ENCODE data around the gene TK1. TPM values are rescaled to one million over a fixed set of nuclear protein-coding genes. Genes with fewer than 3 reads are reported as not detected.

TK1 gene
- polyA plus RNA-seq, 1 of the 3 experiments (the other 2 are of a cell fraction), result 112 TPM

DNA sequence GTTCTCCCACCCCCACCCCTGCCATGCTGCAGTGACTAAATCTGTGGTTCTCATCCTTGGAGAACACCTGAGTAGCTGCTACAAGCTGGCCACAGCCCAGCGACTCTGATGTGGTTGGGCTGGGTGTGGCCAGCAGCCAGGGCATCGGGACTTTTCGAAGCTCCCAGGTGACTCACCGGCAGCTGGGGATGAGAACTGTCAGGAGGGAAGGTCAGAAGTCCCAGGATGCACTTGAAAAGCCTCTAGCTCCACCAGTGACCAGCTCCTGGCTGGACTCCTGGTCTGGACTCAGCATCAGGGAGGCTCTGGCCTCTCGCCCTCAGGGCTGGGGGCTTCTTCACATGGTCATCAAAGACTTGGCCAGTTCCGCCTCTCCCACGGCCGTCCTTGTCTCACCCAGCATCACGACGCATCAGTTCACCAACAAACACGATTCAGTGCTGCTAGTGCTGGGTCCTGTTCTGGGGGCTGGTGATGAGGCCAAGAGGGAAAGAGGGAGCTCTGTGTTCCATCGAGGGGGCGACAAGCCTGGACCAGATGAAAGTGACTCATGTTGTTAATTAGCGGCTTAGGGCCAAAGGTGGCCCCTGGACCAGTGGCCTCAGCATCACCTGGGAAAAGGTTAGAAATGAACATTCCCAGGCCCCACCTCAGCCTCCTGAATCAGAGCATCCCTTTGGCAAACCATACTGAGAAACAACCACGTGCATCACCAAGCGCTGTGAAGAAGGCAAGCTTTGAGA, 44.6 kb downstream of the TK1 start:
- ChIA-PET CTCF (interaction anchor here (0.6 to 1.8 kb wide), 6 partner anchors 30 to 123 kb away, joined by 3 to 10 read pairs (median 4); partner anchors contain the start of gene BIRC5), POLR2A (no interaction called here)
- no peaks in the 10 kb centered on the region for H3K79me2 ChIP-seq (ENCODE audit: insufficient read depth)
- no peaks in the 10 kb centered on the region for H3K27me3 ChIP-seq (ENCODE audit: insufficient read depth)
- no peak overlapping the region for H3K4me3 ChIP-seq (ENCODE audit: low read depth in 2 of 2, low read length in 1 of 2)
- no peak for DNase-seq
- peaks cover 4 to 19% of the 10 kb centered on the region in 2 experiments; a peak in 2 of 4 replicates for H3K4me1 ChIP-seq (ENCODE audit: control insufficient read depth in 1 of 2, insufficient read depth in 2 of 2, low read depth in 1 of 2, low read length in 1 of 2)
- peaks cover 3% of the 10 kb centered on the region for H3F3A ChIP-seq (replicated peaks; ENCODE audit: insufficient read depth)
- no peaks in the 10 kb centered on the region for H3K36me3 ChIP-seq (replicated peaks in 1 of 2; ENCODE audit: control insufficient read depth in 1 of 2, insufficient read depth in 2 of 2, low read length in 1 of 2)
- H3K27ac ChIP-seq (ENCODE audit: low read depth in 2 of 2, low read length in 1 of 2), result no peak overlapping the region
- 65% methylated on average over 11 of the region's 16 CpGs for WGBS (ENCODE audit: low lambda C conversion rate)
- no peak overlapping the region for H2AFZ ChIP-seq (ENCODE audit: low read depth)
- TF ChIP-seq TEAD4 (IDR thresholded peaks at IDR 0.05; ENCODE audit: borderline replicate concordance, insufficient read depth) (no peak), NRF1 (IDR thresholded peaks at IDR 0.05; ENCODE audit: low read depth, low read length) (no peak), NFIC (IDR thresholded peaks at IDR 0.05; ENCODE audit: borderline replicate concordance) (no peak; the same call in 1 of the 2 replicates), POLR2AphosphoS5 (IDR thresholded peaks at IDR 0.05; ENCODE audit: low read depth, low read length) (no peak), TCF12 (IDR thresholded peaks at IDR 0.05) (no peak), FOXM1 (IDR thresholded peaks at IDR 0.05; ENCODE audit: low read depth) (no peak), RCOR1 (IDR thresholded peaks at IDR 0.05; ENCODE audit: low read length) (no peak), EZH2phosphoT487 (IDR thresholded peaks at IDR 0.05; ENCODE audit: borderline replicate concordance, low read depth) (no peak), SIN3A (IDR thresholded peaks at IDR 0.05; ENCODE audit: borderline replicate concordance, low read depth, low read length) (no peak), RFX5 (IDR thresholded peaks at IDR 0.05; ENCODE audit: low read length) (no peak), EP300 (IDR thresholded peaks at IDR 0.05; ENCODE audit: borderline replicate concordance in 1 of 2, low read depth in 1 of 2, low read length in 1 of 2) (no peak), MXI1 (IDR thresholded peaks at IDR 0.05; ENCODE audit: low read depth, low read length) (no peak)
- TF ChIP-seq, protein P1, sequence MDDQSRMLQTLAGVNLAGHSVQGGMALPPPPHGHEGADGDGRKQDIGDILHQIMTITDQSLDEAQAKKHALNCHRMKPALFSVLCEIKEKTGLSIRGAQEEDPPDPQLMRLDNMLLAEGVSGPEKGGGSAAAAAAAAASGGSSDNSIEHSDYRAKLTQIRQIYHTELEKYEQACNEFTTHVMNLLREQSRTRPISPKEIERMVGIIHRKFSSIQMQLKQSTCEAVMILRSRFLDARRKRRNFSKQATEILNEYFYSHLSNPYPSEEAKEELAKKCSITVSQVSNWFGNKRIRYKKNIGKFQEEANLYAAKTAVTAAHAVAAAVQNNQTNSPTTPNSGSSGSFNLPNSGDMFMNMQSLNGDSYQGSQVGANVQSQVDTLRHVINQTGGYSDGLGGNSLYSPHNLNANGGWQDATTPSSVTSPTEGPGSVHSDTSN (IDR thresholded peaks at IDR 0.05), result no peak
- TF ChIP-seq, protein P2, sequence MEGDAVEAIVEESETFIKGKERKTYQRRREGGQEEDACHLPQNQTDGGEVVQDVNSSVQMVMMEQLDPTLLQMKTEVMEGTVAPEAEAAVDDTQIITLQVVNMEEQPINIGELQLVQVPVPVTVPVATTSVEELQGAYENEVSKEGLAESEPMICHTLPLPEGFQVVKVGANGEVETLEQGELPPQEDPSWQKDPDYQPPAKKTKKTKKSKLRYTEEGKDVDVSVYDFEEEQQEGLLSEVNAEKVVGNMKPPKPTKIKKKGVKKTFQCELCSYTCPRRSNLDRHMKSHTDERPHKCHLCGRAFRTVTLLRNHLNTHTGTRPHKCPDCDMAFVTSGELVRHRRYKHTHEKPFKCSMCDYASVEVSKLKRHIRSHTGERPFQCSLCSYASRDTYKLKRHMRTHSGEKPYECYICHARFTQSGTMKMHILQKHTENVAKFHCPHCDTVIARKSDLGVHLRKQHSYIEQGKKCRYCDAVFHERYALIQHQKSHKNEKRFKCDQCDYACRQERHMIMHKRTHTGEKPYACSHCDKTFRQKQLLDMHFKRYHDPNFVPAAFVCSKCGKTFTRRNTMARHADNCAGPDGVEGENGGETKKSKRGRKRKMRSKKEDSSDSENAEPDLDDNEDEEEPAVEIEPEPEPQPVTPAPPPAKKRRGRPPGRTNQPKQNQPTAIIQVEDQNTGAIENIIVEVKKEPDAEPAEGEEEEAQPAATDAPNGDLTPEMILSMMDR (IDR thresholded peaks at IDR 0.05), result no peak
- H3K9me3 ChIP-seq, result no peaks in the 10 kb centered on the region
- H3K4me2 ChIP-seq, result no peak overlapping the region
- no peaks in the 10 kb centered on the region for H3K9me2 ChIP-seq
- no peak overlapping the region for H3K9ac ChIP-seq
- H4K20me1 ChIP-seq (ENCODE audit: insufficient read depth), result no peaks in the 10 kb centered on the region

Data from SK-N-SH (cell line).